Inflammatory macrophage treated with lipopolysaccharide for 1 hour (primary cell): ENCODE results near the gene WNT4.

Experiments
- DNase-seq, 2 donors: peaks; one replicate each; pipeline ENCODE4 v3.0.0-alpha.2; 2020 to 2022

Gene WNT4

DNA sequence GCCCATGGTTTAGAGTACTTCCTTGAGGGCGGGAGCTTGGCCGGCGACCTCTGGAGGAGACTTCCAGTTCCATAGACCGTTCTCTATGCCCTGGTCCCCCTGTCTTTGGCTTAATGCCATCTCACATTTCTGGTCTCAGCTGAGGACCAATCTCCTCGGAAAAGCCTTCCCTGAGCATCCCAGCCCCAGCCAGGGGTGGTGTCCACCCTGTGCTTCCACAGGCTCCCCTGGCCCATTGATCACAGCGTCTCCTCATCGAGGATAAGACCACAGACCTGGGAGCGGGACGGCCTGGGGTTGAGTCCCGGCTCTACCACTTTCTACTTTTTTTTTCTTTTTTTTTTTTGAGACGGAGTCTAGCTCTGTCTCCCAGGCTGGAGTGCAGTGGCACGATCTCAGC lies 14.5 kb downstream of the WNT4 start:
- no peak for DNase-seq

DNA sequence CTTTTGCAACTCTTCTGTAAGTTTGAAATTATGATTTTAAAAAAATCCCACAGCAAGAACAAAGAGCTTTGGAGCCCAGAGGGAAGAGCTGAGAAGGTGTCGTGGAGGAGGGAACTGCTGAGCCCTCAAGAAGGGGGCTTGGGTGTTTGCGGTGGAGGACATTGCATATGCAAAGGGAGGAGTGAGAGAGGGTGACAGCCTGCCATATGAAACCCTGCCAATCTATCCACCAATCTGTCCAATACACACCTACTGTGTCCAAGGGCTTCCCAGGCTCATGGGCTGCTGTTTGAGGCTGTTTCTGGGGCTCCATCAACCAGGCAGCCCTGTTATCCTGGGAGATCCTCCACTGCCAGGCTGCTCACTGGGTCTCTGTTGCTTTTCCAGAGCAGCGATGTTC lies 15.2 kb downstream of the WNT4 start:
- DNase-seq: no peak

DNA sequence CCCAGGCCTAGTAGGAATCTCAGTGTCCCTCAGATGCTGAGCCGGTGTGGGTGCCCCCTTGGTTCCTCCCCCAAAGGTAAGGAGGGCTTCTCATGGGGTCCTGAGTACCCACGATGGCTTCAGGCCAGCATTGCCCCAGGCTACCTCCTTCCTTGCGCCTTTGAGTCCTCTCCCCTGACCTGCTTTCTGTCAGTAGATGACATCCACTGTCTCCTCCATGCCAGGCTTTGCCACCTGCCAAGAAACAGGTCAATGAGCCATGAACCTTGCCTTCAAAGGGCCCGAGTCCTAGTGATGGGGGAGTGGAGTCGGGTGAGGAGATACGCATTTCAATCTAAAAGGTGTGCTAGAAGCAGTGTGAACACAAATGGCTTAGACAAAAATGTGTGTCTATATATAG lies 15.6 kb downstream of the WNT4 start:
- no peak for DNase-seq

GRCh38 chr1:22126531-22126930 lies 16.4 kb downstream of the WNT4 start:
- DNase-seq: no peak

- DNase-seq: no peak
Observed at GRCh38 chr1:22124592-22125229, 18.2 kb downstream of the WNT4 start.

GRCh38 chr1:22123901-22124404 lies 18.9 kb downstream of the WNT4 start:
- no peak for DNase-seq

DNA sequence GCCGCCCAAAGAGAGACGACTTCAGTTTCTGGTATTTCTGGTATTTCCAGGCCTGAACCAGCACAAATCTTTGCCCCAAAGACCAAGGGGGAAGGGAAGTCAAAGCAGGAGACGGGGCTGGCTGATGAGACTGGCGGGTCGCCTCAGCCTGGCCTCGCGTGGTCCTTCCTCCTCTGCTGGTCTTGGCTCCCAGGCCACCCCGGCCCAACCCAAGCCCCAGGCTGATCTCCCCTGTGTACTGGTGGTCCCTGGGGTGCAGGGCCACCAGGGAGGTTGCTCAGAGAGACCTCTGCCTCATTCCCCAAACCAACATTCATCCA lies 19.9 kb downstream of the WNT4 start:
- no peak for DNase-seq

DNA sequence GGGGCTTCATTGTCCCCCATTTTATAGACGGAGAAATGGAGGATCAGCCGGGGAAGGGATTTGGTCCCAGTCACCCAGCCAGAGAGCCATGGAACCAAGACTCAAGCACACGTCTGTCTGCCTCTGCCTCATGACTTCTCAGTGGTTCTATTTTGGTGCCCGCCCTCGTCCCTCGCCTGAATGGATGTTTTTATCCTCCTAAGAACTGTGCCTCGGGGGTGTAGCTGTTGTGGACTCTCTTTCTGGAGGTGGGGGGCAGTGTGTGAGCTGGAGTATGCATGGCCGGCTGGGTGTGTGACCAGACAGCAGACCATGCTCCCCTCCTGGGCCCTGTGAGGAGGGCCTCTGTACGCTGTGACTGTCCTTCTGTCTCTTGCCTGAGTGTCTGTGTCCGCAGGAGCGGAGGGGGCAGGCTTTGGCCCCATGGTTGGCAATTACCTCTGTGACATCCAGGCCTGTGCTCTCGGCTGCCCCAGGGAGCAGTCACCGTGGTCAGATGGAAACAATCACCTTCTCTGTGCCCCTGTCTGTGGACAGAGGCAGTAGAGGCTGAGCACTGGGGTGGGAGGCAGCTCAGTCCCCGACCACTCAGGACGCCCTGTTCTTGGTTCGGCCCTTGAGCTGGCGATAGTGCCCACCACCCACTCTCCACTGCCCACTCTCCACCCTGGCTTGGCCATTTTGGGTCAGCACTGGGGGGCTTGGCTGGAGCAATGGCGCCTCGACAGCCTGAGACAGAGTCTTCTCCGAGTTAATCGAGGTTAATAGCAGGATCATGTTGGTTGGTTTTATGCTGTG lies 20.4 kb downstream of the WNT4 start:
- no peak for DNase-seq

DNA sequence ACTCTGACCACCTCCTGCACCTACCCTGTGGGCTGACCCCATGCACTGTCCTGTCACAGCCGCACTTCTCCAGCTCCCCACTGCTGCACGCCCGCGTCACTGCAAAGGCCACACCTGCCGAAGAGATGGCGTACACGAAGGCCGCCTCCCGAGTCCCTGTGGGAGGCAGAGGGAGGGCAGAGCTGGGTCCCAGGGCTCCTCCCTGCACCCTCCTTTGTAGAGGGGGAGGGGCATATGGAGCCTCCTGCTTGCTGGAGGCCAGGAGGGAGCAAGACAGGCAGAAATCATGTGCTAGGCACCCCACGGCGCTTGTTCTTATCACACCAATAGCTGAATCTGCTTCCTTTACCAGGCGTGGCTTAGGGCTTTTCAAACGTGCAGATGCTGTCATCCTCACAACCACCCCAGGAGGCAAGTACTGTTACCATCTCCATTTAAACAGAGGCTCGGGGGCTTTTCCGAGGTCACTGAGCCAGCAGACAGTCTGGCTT lies 21.4 kb downstream of the WNT4 start:
- DNase-seq: no peak

GRCh38 chr1:22120469-22120790 lies 22.5 kb downstream of the WNT4 start:
- no peak for DNase-seq

DNA sequence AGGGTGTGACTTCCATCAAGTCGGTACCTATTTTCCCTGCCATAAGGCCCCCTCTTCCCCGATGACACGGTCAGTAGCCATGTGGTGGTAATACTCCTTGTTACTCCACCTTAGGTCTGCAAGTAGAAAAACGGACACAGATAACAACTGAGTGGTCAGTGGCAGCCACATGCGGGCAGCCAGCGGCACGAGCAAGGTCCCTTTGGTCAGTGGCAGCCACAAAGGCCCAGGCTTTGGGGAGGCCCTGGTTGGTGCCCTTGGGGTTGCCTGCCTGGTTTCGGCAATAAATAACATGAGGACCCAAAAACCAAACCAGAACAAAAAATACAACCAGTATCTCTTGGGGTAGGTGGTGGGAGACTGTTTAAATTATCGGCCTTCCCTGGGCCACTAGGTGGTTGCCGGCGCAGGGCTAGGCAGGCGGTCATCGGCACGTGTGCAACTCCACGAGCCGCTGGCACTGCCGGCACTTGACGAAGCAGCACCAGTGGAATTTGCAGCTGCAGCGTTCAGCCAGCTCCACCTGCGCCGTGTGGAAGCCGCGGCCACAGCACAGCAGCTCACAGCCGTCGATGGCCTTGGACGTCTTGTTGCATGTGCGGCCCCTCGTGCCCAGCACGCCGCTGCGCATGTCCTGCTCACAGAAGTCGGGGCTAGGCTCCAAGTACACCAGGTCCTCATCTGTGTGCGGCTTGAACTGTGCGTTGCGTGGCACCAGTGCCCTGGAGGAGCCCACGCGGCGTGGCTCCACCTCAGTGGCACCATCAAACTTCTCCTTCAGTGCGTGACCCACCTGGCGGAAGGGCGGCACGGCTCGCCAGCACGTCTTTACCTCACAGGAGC lies 23.1 kb downstream of the WNT4 start:
- no peak for DNase-seq

DNA sequence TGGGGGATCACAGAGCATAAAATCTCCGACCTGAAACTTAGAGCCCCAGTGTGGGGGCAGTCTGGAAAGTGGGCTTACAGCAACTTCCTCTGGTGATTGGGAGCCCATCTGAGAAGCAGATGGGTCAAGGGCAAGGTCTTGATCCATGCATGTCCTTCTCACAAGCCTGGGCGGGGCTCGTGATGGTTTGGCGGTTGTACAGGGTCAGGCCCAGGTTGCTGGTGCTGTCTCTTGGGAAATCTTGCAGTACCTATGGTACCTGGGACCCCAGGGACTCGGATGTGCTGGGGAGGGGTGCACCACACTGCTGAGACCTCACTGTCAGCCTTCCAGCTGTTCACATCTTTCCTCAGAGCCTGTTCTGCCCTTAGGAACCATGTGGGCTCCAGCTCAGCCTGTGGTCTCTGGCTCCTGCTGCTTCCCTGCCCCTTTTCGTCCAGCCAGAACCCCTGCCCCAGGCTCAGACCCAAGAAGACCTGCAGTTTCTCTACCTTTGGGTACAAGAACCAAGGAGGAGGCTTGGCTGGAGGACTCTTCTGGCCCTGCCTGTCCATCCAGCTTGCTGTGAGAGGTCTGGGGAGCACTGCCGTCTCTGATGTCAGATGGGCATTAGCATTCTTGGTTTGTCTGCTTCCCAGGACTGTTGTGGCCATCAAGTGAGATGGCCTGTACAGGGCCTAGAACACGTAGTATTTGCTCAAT lies 24.5 kb downstream of the WNT4 start:
- no peak for DNase-seq

DNA sequence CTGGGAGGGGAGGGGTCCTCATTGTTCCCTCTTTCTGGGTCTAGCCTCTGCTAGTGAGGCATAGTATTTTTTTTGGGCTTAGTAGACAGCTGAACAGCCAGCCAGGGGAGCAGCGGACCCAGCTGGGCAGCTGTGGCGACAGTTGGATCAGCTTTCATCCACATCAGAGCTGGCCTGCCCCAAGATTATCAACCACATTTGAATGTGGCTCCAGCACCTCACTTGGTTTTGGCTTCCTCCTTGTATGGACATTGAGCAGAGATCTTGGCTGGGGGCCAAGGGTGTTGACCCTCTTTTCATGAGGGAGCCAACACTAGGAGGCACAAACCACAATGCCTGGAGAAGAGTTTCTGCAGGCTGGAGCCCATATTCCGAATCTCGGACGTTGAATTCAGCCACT lies 25.0 kb downstream of the WNT4 start:
- DNase-seq: no peak

DNA sequence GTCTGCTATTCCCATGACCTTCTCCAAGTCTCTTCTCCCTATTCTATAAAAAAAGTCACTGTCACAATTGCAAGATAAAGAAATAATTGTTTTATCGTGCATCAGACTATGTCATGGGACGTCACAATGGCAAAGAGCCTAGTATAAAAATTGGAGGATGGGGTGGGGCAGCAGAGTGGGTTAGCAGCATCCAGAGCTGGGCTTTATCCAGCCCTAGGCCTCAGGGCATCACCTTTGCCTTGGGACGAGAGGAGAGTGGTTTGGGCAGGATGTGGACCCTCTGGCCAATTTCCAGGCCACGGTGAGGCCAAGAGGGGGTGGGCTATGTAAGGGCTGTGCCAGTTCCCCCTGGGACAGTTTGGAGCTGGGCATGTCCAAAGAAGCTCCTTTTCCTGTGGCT lies 25.7 kb downstream of the WNT4 start:
- no peak for DNase-seq

- no peak for DNase-seq
Observed at GRCh38 chr1:22115286-22115685, 27.6 kb downstream of the WNT4 start.

DNA sequence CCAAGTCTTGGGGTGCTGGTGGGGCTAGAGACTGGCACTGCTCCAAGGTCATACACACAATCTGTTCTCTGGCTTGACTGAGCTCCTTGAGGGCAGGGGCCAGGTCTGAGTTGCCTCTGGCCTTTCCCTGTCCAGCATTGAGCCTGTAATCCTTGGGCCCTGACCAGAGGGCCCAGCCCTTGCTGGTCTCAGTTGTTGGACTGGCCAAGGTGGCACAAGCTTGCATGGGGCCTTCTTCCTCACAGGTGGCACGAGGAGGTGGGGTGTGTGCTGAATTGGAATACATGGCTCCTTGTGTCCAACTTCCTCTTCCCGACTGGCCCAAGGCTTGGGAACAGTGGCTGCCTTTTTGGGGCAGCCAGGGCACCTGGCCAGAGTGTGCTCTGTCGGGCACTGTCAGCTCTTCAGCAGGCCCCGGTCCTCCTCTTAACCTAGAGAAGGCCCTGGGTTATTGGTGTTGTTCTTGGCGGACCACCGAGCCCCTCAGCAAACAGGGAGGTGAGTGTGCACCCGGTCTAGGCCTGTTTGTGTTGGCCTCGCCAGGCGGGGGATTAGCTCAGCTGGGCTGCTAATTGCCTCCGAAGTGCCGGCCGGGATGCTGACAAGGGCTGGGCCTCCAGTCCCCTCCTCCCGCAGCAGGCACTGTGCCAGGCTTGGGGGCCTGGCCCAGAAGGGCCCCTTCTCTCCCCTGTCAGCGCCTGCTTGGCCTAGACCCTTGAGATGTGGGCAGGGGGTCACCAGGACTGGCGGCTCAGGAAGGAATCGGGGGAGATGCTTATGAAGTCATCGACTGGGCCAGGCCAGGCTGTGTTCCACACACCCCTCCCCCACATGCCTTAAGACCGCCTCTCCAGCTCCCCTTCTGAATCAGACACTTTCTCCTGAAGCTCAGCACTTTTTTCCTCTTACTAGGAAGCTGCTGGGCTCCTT lies 28.5 kb downstream of the WNT4 start:
- DNase-seq: no peak

GRCh38 chr1:22112554-22112953 lies 30.3 kb downstream of the WNT4 start:
- no peak for DNase-seq

GRCh38 chr1:22111620-22112019 lies 31.3 kb downstream of the WNT4 start:
- no peak for DNase-seq

GRCh38 chr1:22111115-22111514 lies 31.8 kb downstream of the WNT4 start:
- no peak for DNase-seq

DNA sequence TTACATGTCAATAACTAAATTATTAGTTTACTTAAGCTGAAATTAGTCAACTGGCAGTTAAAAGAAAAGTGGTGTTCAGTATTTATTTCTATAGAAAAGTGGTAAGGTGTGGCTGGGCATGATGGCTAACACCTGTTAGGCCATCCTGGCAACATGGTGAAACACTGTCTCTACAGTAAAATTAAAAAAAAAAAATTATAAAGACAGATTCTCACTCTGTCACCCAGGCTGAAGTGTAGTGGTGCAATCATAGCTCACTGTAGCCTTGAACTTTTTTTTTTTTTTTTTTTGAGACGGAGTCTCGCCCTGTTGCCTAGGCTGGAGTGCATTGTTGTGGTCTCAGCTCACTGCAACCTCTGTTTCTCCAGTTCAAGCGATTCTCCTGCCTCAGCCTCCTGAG lies 32.9 kb downstream of the WNT4 start:
- DNase-seq: no peak

DNA sequence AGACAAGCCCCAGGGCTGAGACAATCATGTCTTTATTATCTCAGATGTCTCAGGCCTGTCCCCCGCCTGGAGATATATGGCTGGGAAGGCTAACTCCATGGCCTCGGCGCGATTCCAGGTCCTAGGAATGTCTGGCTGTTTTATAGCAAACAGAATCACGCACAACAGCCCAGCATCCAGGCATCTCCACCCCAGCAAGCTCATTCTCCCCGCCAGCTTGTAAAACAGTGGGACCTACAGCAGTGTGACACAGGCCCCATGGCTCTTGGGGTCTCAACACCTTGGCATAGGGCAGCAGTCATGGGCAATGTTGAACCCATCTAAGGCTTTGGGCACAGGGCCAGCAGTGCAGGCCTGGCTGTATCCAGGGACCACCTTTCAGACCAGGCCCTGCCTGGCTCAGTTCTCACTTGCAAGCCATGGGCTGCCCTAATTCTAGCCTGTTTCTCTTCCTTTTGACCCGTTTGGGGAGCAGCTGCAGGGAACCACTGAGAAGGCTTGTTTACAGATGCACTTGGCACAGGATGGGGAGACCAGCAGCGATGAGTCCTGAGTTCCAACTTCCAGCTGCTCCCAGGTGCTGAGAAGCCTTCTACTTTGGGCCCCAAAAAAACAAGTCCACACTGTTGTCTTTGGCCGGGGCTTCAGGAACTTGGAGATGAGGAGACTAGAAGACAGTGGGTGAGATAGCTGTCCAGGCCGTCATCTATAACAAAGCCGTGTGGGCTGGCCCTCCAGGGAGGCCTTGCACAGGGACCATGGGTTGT lies 34.4 kb downstream of the WNT4 start:
- DNase-seq: no peak
